ENCODE results near the gene NDEL1. TPM values are rescaled to one million over a fixed set of nuclear protein-coding genes. Genes with fewer than 3 reads are reported as not detected.

The NDEL1 gene
- total RNA-seq, 1 experiment from 2014 or later, result 40.5 TPM

- no peaks in the 10 kb centered on the region for H3K4me1 Mint-ChIP-seq (ENCODE audit: low read depth, unreplicated experiment)
- intact Hi-C loops (cut with micrococcal nuclease; ENCODE audit: unreplicated experiment), result no loop called here
- no TSS peak for BruUV-seq (replicated peaks)
- no peak overlapping the region for H3K4me3 Mint-ChIP-seq (ENCODE audit: low read depth, unreplicated experiment)
- no peak for DNase-seq
- H3K36me3 Mint-ChIP-seq (ENCODE audit: insufficient read depth, unreplicated experiment), result peaks cover 17% of the 10 kb centered on the region
- CTCF ChIA-PET, result no interaction called here
- no peaks in the 10 kb centered on the region for H3K27me3 Mint-ChIP-seq (ENCODE audit: unreplicated experiment)
- H3K27ac Mint-ChIP-seq (ENCODE audit: unreplicated experiment), result no peak overlapping the region
- TF ChIP-seq CTCF (IDR thresholded peaks at IDR 0.05; ENCODE audit: unreplicated experiment), result no peak
- no peaks in the 10 kb centered on the region for H3K9me3 Mint-ChIP-seq (ENCODE audit: low read depth, unreplicated experiment)
Measured at GRCh38 chr17:8487130-8487645, 51.5 kb downstream of the NDEL1 start.

GRCh38 chr17:8487743-8488142, 52.1 kb downstream of the NDEL1 start:
- intact Hi-C loops (cut with micrococcal nuclease; ENCODE audit: unreplicated experiment), result no loop called here
- DNase-seq, result no peak
- no peak for TF ChIP-seq CTCF (IDR thresholded peaks at IDR 0.05; ENCODE audit: unreplicated experiment)
- H3K36me3 Mint-ChIP-seq (ENCODE audit: insufficient read depth, unreplicated experiment), result peaks cover 16% of the 10 kb centered on the region
- no peak overlapping the region for H3K27ac Mint-ChIP-seq (ENCODE audit: unreplicated experiment)
- no peaks in the 10 kb centered on the region for H3K27me3 Mint-ChIP-seq (ENCODE audit: unreplicated experiment)
- BruUV-seq (replicated peaks), result no TSS peak
- H3K4me3 Mint-ChIP-seq (ENCODE audit: low read depth, unreplicated experiment), result no peak overlapping the region
- CTCF ChIA-PET, result no interaction called here
- H3K4me1 Mint-ChIP-seq (ENCODE audit: low read depth, unreplicated experiment), result no peaks in the 10 kb centered on the region
- no peaks in the 10 kb centered on the region for H3K9me3 Mint-ChIP-seq (ENCODE audit: low read depth, unreplicated experiment)

GRCh38 chr17:8488491-8488890, 52.8 kb downstream of the NDEL1 start:
- no TSS peak for BruUV-seq (replicated peaks)
- intact Hi-C loops (cut with micrococcal nuclease; ENCODE audit: unreplicated experiment), result no loop called here
- no peak for TF ChIP-seq CTCF (IDR thresholded peaks at IDR 0.05; ENCODE audit: unreplicated experiment)

GRCh38 chr17:8488901-8489300, 53.2 kb downstream of the NDEL1 start:
- H3K9me3 Mint-ChIP-seq (ENCODE audit: low read depth, unreplicated experiment), result no peaks in the 10 kb centered on the region
- no peaks in the 10 kb centered on the region for H3K4me1 Mint-ChIP-seq (ENCODE audit: low read depth, unreplicated experiment)
- no peak overlapping the region for H3K27ac Mint-ChIP-seq (ENCODE audit: unreplicated experiment)
- peaks cover 18% of the 10 kb centered on the region for H3K36me3 Mint-ChIP-seq (ENCODE audit: insufficient read depth, unreplicated experiment)
- CTCF ChIA-PET, result no interaction called here
- no TSS peak for BruUV-seq (replicated peaks)
- DNase-seq, result no peak
- H3K27me3 Mint-ChIP-seq (ENCODE audit: unreplicated experiment), result no peaks in the 10 kb centered on the region
- no peak overlapping the region for H3K4me3 Mint-ChIP-seq (ENCODE audit: low read depth, unreplicated experiment)
- TF ChIP-seq CTCF (IDR thresholded peaks at IDR 0.05; ENCODE audit: unreplicated experiment), result no peak
- intact Hi-C loops (cut with micrococcal nuclease; ENCODE audit: unreplicated experiment), result no loop called here

More at GRCh38 chr17:8488491-8488890, 52.8 kb downstream of the NDEL1 start:
- no peaks in the 10 kb centered on the region for H3K9me3 Mint-ChIP-seq (ENCODE audit: low read depth, unreplicated experiment)
- DNase-seq, result no peak
- CTCF ChIA-PET, result no interaction called here
- H3K27me3 Mint-ChIP-seq (ENCODE audit: unreplicated experiment), result no peaks in the 10 kb centered on the region
- no peak overlapping the region for H3K4me3 Mint-ChIP-seq (ENCODE audit: low read depth, unreplicated experiment)
- H3K4me1 Mint-ChIP-seq (ENCODE audit: low read depth, unreplicated experiment), result no peaks in the 10 kb centered on the region
- H3K36me3 Mint-ChIP-seq (ENCODE audit: insufficient read depth, unreplicated experiment), result peaks cover 14% of the 10 kb centered on the region
- no peak overlapping the region for H3K27ac Mint-ChIP-seq (ENCODE audit: unreplicated experiment)
